Natural killer cell (primary cell): ENCODE measurements around the gene GAGE12J. TPM values are rescaled to one million over a fixed set of nuclear protein-coding genes. Genes with fewer than 3 reads are reported as not detected.

Source experiments
- ATAC-seq, 3 donors: fragments of 150-1000 bp in 2 of 3; fragments of 200-7000 bp in 1 of 3; cut with Tn5 transposase; 1 replicate in 1 of 3; 2 replicates in 2 of 3; pipeline ENCODE4 v1.10.0; 2021; ENCODE audit warnings: mild to moderate bottlenecking in 2 of 3, moderate library complexity in 2 of 3
- DNase-seq, 2 donors: peaks; one replicate each; pipeline versions ENCODE4 v3.0.0 to v3.0.0-alpha.2; 2013 to 2021; ENCODE audit warnings: mixed read lengths in 1 of 2
- H3K27ac ChIP-seq: one replicate; pipeline ENCODE4 v1.5.1; 2013; ENCODE audit warnings: mild to moderate bottlenecking, low read length
- H3K27me3 ChIP-seq: one replicate; pipeline ENCODE4 v1.6.1; 2013; ENCODE audit warnings: low read length; ENCODE audit not compliant: control insufficient read depth, insufficient read depth
- H3K36me3 ChIP-seq: one replicate; pipeline ENCODE4 v1.6.1; 2013; ENCODE audit warnings: low read length; ENCODE audit not compliant: control insufficient read depth, insufficient read depth
- H3K4me1 ChIP-seq: one replicate; pipeline ENCODE4 v1.6.1; 2013; ENCODE audit warnings: low read length; ENCODE audit not compliant: control insufficient read depth, insufficient read depth
- H3K4me3 ChIP-seq: one replicate; pipeline ENCODE4 v1.5.1; 2013; ENCODE audit warnings: low read length
- H3K9me3 ChIP-seq: one replicate; pipeline ENCODE4 v1.6.1; 2013; ENCODE audit warnings: low read length; ENCODE audit not compliant: control insufficient read depth, insufficient read depth
- H3K27ac Mint-ChIP-seq, 2 donors: one replicate each; pipeline ENCODE4 v1.8.0; 2022; ENCODE audit warnings: mild to moderate bottlenecking in 2 of 2, mixed read lengths in 2 of 2, moderate library complexity in 1 of 2
- H3K27me3 Mint-ChIP-seq, 2 donors: one replicate each; pipeline ENCODE4 v1.8.0; 2022; ENCODE audit warnings: low read depth in 2 of 2, mixed read lengths in 2 of 2
- H3K36me3 Mint-ChIP-seq: one replicate; pipeline ENCODE4 v1.8.0; 2022; ENCODE audit warnings: mixed read lengths
- H3K4me1 Mint-ChIP-seq, 2 donors: one replicate each; pipeline ENCODE4 v1.8.0; 2022; ENCODE audit warnings: mixed read lengths in 2 of 2
- H3K4me3 Mint-ChIP-seq: one replicate; pipeline ENCODE4 v1.8.0; 2022; ENCODE audit warnings: mild to moderate bottlenecking, moderate library complexity, mixed read lengths
- H3K9me3 Mint-ChIP-seq, 2 donors: one replicate each; pipeline ENCODE4 v1.8.0; 2022; ENCODE audit warnings: mixed read lengths in 2 of 2
- CTCF ChIP-seq: fragments of 200-600 bp; IDR thresholded peaks from one replicate; pipeline ENCODE4 v1.8.0; 2022; ENCODE audit warnings: antibody characterized with exemption
- WGBS: methylation state at CpG from one replicate; pipeline ENCODE4 v1.1.7; 2013; ENCODE audit warnings: missing lambda C conversion rate; ENCODE audit not compliant: insufficient coverage; 5-methylcytosine and 5-hydroxymethylcytosine counted together
- intact Hi-C: fragments of 100-400 bp; cut with micrococcal nuclease; formaldehyde crosslinking; loops from one replicate; pipeline ENCODE4 v1.14.2; 2022
- total RNA-seq, 4 donors: library from RNA; stranded (reverse); fragments of 120-200 nt in 1 of 4; gene quantifications; one replicate each; pipeline versions ENCODE4 v1.2.3 to v1.2.4, GENCODE V29; 2013 to 2022

The GAGE12J gene
- total RNA-seq, 3 donors from 2014 or later (not counting 1 experiment from before 2014, with no cell fraction given) = not detected

- Mint-ChIP-seq H3K27me3 (no peaks in the 10 kb centered on the region), H3K27ac (peak overlapping the region in 1 of 2 donors; percentile 37), H3K36me3 (no peaks in the 10 kb centered on the region), H3K4me1 (peaks cover 29 to 50% of the 10 kb centered on the region in 2 donors), H3K9me3 (no peaks in the 10 kb centered on the region), H3K4me3 (no peak overlapping the region)
- no peak for ATAC-seq
- peaks cover 41% of the 10 kb centered on the region for H3K4me1 ChIP-seq
- intact Hi-C loops = no loop called here
- H3K4me3 ChIP-seq = no peak overlapping the region
- TF ChIP-seq CTCF = no peak
- H3K36me3 ChIP-seq = no peaks in the 10 kb centered on the region
- no peak overlapping the region for H3K27ac ChIP-seq
- no peak for DNase-seq
- 87% methylated on average over 17 of the region's 19 CpGs for WGBS
- no peaks in the 10 kb centered on the region for H3K27me3 ChIP-seq
- H3K9me3 ChIP-seq = no peaks in the 10 kb centered on the region
These were observed 44.9 kb upstream of the GAGE12J start for GRCh38 chrX:49276671-49277534.

DNA sequence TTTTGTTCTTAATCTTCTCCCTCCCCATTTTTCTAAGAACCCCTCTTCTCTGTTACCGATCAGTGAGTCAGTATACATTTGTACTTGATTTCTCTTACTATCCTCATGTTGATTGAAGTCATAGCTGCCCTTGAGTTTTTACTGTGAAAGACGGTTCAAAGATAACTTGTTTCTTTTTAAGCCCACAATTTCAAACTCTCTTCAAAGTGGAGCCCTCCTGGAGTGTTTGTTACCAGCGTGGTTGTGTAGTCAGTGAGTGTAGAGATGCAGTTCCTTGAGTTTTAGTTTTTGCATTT lies 44.4 kb upstream of the GAGE12J start:
- Mint-ChIP-seq H3K4me3 (no peak overlapping the region), H3K9me3 (no peaks in the 10 kb centered on the region), H3K4me1 (peaks cover 26 to 45% of the 10 kb centered on the region in 2 donors), H3K36me3 (no peaks in the 10 kb centered on the region), H3K27me3 (no peaks in the 10 kb centered on the region), H3K27ac (peak overlapping the region in 1 of 2 donors; percentile 37)
- Histone ChIP-seq H3K4me3 (no peak overlapping the region), H3K27me3 (no peaks in the 10 kb centered on the region), H3K4me1 (peaks cover 35% of the 10 kb centered on the region), H3K9me3 (no peaks in the 10 kb centered on the region), H3K36me3 (no peaks in the 10 kb centered on the region), H3K27ac (no peak overlapping the region)
- intact Hi-C loops = no loop called here
- 87% methylated on average over 2 of the region's 3 CpGs for WGBS
- DNase-seq = peak in 1 of 2 donors; percentile 2
- ATAC-seq = no peak
- no peak for TF ChIP-seq CTCF

DNA sequence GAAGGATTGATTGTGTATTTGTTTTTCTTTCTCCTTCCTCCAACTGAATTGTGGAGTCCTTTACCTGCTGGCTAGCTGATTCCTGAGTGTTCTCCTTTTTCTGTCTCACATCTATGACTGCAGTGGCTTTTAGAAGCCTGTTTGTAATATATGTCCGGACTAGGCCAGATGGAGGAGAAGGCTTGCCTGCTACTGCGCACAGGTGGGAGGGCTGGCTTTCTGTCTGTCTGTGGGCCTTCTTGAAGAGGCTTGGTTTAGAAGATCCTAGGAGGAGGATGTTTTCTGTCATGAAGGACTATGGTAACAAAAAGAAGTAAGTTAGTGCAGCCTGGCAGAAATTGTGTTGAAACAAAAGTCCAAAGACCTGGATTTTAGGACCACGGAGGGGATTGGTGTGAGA lies 43.8 kb upstream of the GAGE12J start:
- Histone ChIP-seq H3K27me3 (no peaks in the 10 kb centered on the region), H3K9me3 (no peaks in the 10 kb centered on the region), H3K36me3 (no peaks in the 10 kb centered on the region), H3K4me1 (peaks cover 29% of the 10 kb centered on the region), H3K4me3 (no peak overlapping the region), H3K27ac (no peak overlapping the region)
- Mint-ChIP-seq H3K36me3 (no peaks in the 10 kb centered on the region), H3K9me3 (no peaks in the 10 kb centered on the region), H3K27me3 (no peaks in the 10 kb centered on the region), H3K4me3 (no peak overlapping the region), H3K27ac (peak overlapping the region in 1 of 2 donors; percentile 37), H3K4me1 (peaks cover 20 to 40% of the 10 kb centered on the region in 2 donors)
- 100% methylated on average over 2 of the region's 3 CpGs for WGBS
- ATAC-seq = no peak
- no peak for TF ChIP-seq CTCF
- DNase-seq = no peak
- intact Hi-C loops = no loop called here

- ATAC-seq = no peak
- DNase-seq = no peak
- no peak for TF ChIP-seq CTCF
- H3K36me3 ChIP-seq = no peaks in the 10 kb centered on the region
- no peaks in the 10 kb centered on the region for H3K36me3 Mint-ChIP-seq
- H3K4me3 Mint-ChIP-seq = no peak overlapping the region
- 94% methylated on average over 11 of the region's 11 CpGs for WGBS
- no peaks in the 10 kb centered on the region for H3K9me3 ChIP-seq
- H3K9me3 Mint-ChIP-seq = no peaks in the 10 kb centered on the region
- intact Hi-C loops = no loop called here
- H3K4me3 ChIP-seq = no peak overlapping the region
- peaks cover 3% of the 10 kb centered on the region for H3K4me1 ChIP-seq
- no peaks in the 10 kb centered on the region for H3K27me3 ChIP-seq
- no peak overlapping the region for H3K27ac Mint-ChIP-seq
- H3K27ac ChIP-seq = no peak overlapping the region
- no peaks in the 10 kb centered on the region for H3K27me3 Mint-ChIP-seq
- H3K4me1 Mint-ChIP-seq = peaks cover 3 to 11% of the 10 kb centered on the region in 2 donors
These were observed 39.2 kb upstream of the GAGE12J start for GRCh38 chrX:49282647-49283011.
